GM18861 (cell line): ENCODE results near the gene PDE8B.

Source experiments
- ATAC-seq: cut with Tn5 transposase; IDR thresholded peaks from one replicate; pipeline ENCODE4 v1.9.1; 2021; ENCODE audit not compliant: unreplicated experiment

The PDE8B gene

DNA sequence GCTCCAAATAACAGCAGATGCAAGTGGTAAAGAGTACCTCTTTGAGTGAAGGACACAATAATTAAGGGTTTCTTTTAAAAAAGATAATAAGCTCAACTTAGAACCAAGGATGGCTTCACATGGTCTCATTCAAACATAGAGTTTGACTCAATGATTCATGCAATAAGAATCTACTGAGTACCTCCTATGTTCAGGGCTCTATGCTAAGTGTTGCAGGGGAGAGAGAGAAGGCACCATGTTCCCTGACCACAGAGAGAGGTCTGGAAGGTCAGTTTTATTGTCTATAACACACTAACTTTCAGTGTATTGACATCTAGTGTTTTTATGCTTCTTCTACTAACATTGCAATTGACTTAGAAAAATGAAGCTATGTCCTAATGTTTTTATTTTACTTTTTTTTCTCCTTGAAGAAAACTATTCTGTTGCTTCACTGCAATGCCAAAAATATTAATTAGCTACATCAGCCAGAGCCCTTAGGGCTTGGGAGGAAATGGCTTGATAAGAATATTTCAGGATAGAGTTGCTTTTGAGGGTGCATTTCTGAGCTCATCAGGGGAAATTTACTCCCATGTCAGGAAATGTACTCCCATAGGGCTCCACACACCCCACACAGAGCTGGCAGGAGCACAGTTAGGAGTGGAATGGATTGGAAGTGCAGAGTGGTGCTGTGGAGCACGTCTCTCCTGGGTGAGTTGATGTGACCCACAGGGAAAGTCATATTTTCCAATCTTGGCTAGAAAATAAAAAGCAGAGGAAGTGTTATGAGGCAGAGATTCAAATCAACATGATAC is 106.6 kb downstream of the PDE8B start:
- ATAC-seq = no peak

DNA sequence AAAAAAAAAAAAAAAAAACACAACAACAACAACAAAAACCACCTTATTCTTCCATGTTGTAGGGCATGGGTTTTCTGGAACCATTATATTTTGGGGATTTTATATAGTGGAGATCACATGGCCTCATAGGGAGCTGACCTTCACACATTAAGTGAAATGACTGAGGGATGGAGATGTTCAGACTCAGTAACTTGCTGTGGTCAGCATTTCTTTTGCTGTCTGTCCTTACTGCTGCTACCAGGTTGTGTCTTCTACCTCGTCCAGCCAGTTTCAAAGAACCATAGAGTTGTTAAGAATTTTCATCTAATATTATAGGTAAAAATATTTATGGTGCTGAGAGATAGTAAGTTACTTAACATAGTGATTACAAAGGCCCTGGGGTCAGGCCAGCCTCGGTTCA is 107.6 kb downstream of the PDE8B start:
- ATAC-seq = no peak

DNA sequence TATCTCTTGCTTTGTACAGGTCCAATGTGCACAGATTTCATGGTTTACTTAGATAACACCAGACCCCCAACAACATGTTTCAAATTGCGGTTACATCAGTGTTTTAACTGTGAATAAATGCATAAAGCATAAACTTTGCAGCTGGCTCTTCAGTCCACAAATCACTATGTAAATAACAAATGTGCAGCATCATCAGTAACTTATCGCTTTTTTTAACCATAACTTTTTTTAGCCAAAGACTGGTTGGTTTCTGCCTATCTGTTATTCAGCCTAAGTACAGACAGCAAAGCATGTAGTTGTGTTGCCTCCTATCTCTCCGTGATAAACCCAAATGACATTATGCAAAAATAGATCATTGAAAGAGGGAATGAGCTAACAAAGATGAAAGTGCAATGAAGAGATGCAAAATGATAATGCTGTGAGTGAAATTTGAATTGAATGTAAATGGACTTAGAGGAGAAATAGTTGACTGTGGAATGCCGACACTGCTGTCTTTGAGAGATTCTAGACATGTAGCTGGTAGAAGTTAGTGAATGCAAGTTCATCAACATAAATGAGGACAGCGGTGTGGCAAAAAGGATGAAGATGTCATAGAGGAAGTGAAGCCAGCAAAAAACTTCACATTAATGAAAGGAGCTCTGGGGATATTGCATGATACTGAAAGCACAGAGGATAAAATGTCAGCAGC is 108.8 kb downstream of the PDE8B start:
- ATAC-seq = no peak

DNA sequence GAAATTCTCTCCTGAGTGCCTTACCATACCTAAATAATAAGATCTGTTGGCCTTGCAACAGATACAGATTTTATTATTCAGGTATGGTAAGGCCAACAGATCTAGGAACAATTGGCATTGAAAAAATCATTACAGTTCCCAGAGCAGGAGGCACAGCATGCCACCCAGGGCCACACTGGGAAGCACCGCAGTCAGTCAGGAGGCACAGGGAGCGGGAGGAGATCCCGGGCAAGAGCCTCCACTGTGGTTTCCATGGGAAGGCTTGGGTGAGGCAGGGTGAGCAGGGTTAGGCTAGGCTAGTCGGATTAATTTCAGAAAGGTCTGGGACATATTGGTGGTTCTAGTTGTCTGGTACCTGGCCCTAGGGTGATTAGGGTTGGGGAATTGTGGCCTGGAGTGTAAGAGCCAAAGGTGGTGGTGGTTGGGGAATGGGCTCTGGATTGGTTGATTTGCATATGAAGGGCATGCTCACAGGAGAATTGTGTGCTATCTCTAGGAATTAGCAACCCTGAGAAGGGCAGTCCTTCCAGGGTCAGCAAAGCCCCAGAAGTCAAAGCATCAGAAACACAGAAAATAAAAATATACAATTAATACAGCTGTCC is 111.4 kb downstream of the PDE8B start:
- no peak for ATAC-seq

DNA sequence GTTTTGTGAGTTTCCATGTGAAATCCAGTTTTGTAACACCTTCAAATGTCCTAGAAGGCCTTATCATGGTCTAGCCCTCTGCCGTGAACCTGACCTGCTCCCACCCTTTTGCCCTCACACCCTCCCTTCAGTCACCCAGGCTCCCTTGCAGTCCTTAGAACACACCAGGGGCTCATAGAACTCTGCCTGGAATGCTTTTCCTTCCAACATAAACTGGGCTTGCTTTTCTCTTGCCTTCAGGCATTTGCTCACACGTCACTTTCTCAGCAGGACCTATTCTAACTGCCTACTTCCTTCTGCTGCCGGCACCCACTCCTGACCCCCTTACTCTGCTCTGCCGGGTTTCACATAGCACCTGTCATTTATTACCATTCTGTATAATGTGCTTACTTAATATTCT is 111.9 kb downstream of the PDE8B start:
- no peak for ATAC-seq

DNA sequence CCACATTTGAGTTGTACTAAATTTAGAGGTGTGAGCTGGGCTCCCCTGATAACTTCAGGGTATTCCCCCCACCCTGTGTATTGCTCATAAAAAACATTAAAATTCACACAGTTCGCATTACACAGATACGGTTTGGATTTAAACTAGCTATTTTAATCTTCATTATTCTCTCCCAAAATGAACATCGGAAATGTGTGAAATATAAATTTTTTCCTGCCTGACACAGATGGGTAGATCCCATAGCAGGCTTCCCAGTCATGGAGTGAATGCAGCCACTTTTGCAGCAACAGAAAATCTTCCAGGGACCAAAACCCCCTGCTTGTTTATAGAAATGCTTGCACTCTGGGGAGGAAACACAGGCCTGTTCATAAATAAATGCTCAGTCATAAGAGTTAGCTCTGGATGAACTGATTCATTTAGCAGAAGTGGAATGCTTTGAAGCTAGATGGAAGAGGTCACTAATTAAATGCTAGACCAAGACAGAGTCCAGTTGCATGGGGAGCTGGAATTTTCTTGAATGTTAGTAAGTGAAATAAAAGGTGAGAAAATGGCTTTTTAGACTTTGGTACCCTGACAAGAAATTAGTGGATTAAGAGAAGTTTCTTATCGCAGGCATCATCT is 115.6 kb downstream of the PDE8B start:
- ATAC-seq = no peak

DNA sequence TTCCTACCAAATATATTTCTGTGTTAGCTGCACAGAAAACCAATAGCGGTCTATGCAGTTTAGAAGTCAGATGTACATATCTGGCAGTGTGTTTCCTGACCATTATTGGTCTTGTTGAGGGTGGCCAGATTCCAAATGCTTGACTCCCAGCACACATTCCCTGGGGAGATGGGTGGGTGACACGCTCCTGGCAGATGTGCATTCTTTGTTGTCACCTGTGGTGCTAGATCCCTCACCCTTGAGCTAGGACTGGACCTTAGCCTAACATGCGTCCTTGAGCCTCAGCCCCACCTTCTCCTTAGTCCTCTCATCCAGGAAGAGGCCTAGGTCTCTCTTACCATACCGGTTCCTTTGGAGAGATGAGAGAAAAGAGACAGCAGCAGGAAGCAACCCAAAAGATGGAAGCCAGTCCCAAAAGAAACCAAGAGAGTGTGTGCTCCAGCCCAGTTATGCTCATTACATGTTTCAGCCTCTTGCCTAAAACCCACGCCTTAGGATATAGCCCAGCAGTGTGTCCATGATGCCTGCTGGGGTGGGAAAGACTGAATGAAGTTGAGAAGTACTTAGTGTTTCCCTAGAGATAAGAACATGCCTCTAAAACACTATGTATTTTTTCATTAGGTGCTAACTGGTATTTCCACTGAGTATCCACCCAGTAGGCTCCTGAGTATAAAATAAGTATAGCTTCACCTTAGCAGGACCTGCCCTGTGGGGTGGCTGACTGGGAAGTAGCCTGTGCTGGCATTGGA is 116.7 kb downstream of the PDE8B start:
- no peak for ATAC-seq

DNA sequence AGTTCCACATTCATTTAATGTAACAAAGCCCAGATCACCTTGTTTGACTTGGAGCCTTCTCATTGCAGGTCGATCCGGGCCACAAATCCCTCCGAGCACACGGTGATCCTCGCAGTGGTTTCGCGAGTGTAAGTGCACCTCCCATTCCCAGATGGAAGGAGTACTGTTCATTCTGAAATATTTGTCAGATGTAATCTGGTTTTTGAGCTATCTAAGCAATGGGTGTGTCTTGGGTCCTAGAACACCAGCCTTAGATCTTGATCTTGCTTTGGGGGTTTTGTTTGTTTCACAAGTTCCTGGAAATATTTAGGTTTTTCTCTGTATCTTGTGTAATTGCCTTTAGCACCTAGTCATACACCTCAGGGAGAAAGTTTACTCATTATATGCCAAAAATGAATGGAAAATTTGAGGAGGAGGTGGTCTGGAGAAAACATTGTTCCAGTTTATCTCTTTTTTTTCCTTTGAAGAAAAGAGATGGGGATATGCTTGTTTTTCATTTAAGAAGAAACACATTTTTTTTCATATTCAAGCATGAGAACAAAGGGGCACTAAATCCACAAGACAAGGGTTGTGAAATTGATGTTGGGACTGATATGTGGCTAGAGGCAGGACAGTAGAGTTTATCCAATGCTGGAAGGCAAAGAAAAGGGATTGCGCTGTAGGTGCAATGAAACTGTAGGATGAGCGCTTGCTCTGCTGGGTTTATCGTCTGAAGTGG is 118.6 kb downstream of the PDE8B start:
- ATAC-seq = no peak

DNA sequence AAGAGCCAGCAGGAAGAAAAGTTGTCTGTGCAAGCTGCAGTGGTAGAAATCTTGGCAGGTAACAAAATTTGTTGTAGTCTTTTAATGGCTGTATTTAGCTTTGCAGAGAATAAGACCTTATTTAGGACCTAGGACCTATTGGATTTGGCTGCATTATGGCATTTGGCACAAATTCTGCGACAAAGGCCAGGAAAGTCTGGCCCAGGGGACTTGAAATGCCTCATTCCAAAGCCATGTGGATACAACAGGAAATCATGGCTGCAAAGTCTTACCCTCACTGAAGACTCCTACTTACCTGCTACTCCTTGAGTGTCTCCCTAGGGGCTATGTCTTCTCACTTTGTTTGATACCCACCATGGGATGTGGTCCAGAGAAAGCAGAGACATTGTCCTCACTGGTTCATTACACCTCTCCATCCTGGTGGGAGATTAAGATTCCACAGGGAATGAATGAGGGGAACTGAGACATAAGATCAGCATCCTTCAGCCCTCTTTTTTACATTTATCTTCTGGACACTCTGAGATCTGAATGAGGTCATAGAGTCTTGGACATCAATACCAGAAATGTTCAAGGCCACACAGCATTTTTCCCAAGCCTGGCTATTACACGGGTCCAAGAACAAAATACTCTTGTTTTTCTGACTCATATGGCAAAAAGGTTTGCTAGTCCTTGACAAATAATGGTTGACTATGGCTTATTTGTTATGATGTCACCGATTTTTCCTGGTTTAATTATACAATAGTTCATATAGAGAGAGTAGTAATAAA is 119.4 kb downstream of the PDE8B start:
- ATAC-seq = no peak

DNA sequence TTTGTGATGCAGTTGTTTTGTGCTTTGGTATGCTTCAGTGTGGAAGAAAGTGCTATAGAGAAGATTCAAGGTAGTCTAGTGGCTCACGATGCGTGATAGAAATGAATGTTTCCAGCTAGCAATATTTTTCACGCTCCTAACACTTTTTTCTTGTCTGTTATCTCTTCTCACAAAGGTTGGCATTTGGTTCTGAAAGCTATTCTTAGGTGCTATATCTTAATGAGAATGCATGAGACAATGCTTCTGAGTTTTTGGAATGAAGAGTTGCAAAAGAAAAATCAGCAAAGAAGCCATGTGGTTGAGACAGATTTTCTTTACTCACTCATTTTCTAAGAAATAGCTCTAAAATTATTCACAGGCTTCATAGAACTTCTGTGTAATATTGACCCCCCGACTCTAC is 122.6 kb downstream of the PDE8B start:
- ATAC-seq = no peak

DNA sequence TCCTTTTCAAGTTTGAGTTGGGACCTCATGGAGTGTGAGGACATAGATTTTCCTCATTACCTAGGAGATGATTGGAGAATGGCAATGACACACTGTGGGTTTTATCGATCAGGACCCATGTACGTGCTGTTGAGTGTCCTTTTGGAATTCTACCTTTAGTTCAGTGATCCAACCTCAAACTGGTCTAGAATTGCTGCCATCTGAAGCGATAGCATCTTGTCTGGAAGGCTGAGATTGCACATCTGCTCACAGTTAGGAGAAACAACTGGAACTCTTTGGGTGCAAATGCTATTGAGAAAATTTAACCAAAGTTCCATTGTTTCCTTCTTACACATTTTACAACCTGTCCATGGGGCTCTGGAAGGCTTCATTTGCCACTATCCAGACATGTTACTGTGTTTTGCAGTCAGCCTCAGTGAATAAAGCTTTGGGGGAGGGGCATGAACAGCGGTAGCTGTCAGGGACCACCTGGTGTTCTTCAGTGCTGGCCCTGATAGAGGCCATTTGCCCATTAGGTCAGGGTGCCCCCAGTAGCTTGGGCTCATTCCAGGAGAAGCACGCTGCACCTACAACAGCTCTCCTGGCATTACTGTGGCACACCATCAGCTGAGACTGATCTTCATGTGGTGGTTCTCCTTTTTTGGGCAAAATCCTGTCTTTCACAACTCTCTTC is 123.1 kb downstream of the PDE8B start:
- no peak for ATAC-seq

DNA sequence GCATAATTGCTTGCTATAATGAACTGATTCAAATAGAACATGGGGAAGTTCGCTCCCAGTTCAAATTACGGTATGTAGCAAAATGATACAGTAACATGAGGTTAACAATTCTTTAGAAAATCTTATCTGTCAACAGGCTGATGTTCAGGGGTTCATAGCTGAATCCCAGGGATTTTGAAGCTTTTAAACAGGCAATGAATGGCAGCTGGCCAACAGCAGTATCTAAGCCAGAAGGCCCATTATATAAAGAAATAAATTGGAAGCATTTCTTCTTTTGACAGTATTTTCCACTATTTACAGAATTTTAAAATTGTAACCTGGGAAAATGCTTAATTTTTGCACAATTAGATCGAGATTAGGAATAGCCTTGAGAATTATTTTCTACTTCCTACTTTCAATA is 126.8 kb downstream of the PDE8B start:
- ATAC-seq = no peak

DNA sequence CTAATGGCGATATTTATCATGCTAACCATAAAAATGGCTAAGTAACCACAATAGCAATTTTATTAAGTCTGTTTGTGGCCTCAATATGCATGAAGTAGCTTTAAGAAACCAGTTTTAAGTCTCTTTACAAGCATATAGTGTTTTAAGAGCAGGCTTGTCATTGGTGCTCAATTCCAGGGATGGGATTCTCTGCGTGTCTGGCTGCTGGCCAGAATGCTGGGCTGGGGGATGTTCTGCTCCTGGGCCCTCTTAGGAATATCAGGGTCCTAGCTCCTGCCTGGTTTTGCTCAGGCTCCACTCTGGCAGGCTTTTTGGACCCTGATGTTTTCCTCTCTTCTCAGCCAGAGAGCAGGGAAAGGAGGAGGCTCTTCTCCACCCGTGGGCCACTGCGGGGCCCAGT is 127.2 kb downstream of the PDE8B start:
- no peak for ATAC-seq

DNA sequence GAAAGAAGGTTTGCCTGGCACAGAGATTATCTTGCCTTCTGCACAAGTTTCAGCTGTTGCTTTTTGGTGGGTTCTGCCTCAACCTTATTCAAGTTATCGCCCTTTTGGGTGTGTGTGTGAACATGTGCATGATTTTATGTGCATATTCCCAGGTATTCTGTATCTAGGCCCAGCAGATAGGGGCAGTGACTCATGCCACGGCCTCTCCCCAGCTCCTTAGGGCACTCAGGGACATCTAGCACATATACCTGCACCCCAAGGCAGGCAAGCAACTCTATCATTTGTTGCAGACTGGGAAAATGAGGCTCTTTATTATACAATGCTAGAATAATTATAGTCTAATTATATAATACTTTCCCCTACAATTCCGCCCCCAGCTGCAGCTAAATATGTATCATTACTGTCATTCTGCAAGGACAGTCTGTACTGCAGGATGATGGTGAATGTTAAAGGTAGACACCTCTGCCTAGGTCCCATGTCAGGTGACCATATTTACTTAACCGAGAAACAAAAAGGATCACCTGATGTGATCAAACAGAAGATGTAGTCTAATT is 128.9 kb downstream of the PDE8B start:
- ATAC-seq = no peak

DNA sequence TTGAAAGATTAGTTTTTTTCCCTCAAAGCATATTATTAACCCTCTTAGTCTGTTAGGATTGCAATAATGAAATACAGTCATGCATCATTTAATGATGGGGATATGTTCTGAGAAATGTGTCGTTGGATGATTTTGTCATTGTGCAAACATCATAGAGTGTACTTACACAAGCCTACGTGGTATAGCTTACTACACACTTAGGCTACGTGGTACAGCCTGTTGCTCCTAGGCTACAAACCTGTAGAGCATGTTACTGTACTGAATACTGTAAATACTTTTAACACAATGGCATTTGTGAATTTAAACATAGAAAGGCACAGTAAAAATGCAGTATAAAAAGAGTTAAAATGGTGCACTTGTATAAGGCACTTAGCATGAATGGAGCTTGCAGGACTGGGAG is 132.7 kb downstream of the PDE8B start:
- no peak for ATAC-seq

DNA sequence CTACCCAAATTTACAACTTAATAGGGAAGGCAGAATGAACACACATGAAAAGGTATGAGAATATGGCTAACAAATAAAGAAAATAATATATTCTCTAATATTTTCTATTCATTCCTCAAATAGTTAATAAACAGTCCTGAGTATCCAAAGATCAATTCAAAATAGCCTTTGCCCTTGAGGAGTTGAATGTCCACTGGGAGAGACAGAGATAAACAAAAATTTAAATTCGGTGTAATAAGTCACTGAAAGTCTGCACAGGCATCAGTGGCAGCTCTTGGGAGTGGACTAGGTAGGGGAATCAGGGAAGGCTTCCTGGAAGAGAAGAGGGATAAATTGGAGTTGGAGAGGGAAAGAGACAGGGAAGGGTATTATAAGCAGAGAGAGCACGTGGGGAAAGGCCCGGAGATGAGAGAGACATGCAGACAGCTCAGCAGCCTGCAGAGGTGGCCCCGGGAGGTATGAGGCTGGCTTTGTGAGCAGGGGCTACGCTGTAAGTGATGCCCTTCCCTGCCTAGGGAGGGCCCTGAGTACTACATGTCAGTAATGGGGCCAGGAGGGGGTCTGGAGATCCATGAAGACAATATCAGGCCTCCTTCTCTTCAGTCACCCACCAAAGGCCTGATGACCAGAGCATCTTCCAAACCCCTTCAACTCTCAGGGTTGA is 137.1 kb downstream of the PDE8B start:
- ATAC-seq = no peak

DNA sequence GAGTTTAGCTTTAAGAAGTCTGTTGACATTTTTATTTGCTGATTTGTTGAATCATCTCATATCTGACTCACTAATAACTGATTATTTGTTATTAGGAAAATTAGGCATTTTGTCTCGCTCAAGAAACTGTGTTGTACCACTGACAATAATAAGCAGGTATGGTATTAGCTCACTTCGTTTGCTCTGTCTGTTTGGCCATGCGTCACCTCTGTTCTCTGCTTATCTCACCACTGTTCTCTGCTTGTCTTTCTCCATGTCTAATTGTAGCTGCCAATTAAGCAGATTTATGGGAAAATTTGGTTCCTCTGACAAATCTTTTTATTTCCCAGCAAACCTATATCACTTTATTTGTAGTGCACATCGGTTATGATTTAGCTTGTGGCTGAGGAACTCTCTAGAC is 142.8 kb downstream of the PDE8B start:
- no peak for ATAC-seq

DNA sequence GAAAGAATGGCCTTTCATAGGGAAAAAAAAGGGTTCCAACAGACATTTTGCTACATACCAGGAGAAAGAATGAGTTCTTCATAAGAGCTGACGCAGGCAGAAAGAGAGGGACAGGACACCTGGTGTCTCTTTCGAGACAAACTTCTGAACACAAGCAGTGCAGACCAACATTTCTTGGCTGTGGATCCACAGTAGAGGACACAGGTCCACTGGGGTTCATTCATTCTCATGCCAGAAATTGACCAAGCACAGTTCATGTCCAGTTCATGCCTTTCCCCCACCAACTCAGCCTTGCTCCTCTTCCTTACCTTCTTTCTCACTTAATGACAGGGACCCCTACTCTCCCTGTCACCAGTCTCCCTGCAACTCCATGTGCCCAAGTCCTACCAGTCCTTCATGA is 144.0 kb downstream of the PDE8B start:
- ATAC-seq = no peak
